ENCODE measurements around the gene KLHL13.
"Not testable (repeated sequence)": the region's sequence is repeated elsewhere in the genome, so short reads cannot be mapped to it uniquely, and the experiment has no call there.

Gene KLHL13

GRCh38 chrX:118066867-118067515, 49.6 kb downstream of the KLHL13 start:
- no peak for DNase-seq

DNA sequence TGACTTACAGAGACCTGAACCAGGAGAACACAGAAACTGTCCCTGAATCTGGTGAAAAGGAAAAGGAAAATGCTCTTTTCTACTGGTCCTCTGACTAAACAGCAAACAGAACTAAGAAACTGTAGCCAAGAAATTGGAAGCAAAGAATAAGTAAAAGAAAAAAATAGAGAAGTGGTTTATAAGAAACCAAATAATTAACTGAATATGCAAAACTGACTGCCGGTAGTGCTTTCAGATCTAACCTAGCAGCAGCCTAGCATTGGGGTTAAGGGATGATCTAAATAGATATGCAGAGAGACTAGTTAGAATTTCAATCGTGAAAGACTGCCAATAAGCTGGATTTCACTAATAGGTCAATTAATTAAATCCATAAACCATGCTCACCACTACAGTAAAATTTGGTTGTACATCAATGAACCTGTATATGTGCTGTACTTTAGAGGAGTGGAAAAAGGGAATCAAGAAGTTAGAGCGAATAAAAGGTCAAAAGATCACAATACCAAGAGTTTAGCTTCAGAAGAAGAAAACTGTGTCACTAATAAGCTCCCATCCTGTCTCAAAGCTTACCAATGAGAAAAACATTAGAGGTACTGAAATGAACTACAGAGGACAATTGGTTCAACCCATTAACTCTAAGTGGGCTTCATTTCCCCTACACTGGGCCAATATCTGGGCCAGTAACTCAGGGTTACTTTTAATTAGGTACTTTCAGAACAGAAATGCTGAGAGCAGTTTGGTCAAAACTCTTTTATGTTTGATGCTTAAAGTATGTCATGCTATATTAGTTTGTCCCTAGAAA, 53.6 kb downstream of the KLHL13 start:
- DNase-seq = no peak

DNA sequence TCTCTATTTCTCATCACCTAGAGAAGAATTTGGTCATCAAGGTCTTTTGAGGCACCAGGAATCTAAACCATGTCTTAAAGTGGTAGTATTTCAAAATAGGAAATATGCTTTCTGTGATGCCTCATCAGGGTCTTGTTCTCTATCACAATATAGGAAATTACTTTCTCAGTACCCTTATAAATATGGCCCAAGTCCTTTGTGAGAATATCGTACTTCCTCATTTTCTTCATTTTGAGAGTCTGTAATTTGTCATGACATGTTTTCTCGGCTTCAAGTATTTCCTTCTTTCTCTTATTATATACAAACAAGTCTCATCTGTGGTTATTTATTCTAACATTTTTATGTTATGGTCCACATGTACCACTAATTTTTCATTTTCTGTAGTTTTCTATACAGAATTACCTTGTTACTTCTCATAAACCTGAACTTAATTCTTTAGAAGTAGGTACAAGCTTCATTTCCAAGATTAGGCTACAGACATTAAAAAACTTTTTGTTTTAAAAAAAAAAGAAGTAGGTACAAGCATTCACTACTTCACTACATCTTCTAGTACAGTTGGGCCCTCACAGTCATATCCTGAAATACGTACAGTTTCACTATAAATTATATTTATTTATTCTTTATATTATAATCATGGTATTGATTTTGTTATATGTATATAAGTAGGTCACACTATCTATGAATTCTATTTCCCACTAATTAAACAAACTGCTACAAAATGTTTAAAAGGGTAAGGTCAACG, 54.4 kb downstream of the KLHL13 start:
- no peak for DNase-seq

DNA sequence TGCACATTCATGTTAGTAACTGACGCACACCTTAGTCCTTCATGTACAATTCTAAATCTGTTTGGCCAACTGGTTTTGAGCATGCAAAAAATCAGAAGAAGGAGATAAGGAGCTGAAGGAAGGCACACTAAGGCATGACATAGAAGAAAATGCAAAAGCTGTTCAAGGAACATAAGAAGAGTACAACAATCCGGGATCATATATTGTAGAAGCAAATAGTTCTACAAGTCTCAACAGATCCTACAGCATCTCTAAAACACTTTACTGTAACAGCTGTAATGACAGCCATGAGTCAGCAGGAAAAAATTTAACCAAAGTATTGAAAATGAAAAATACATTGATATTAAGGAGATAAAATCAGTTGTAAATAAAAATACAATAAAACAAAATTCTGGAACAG, 57.7 kb downstream of the KLHL13 start:
- no peak for DNase-seq

DNA sequence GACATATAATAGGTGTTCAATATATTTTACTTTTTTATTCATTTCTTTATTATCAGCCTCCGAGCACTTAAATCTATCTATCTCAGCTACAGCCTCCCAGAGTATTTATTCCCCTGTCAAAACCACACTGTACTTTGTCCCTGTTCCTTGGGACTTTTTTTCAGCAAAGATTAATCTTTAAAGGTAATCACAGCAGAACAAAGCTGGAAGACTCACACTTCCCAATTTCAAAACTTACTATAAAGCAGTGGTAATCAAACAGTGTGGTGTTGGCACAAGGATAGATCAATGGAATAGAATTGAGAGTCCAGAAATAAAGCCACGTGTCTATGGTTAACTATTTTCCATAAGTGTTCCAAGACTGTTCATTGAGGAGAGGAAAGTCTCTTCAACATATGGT, 59.7 kb downstream of the KLHL13 start:
- no peak for DNase-seq

GRCh38 chrX:118049713-118050112, 66.9 kb downstream of the KLHL13 start:
- no peak for DNase-seq

- DNase-seq = no peak
Observed at GRCh38 chrX:118047446-118048186, 69.0 kb downstream of the KLHL13 start.

GRCh38 chrX:118039591-118039990, 77.0 kb downstream of the KLHL13 start:
- DNase-seq = no peak

- no peak for DNase-seq
Observed at GRCh38 chrX:118038614-118039365, 77.8 kb downstream of the KLHL13 start.

- DNase-seq = no peak
Observed at GRCh38 chrX:118026631-118027030, 90.0 kb downstream of the KLHL13 start.

DNA sequence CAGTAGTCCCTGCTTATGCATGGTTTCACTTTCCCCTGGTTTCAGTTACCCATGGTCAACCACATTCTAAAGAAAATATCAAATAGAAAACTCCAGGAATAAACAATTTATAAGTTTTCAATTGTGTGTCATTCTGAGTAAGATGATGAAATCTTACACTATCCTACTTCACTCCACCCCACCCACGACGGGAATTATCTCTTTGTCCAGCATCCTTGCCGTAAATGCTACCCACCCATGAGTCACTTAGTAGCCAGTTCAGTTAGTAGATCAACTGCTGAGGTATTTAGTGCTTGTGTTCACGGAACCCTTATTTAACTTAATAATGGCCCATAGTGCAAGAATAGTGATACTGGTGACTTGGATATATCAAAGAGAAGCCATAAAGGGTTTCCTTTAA, 91.4 kb downstream of the KLHL13 start:
- DNase-seq = no peak

DNA sequence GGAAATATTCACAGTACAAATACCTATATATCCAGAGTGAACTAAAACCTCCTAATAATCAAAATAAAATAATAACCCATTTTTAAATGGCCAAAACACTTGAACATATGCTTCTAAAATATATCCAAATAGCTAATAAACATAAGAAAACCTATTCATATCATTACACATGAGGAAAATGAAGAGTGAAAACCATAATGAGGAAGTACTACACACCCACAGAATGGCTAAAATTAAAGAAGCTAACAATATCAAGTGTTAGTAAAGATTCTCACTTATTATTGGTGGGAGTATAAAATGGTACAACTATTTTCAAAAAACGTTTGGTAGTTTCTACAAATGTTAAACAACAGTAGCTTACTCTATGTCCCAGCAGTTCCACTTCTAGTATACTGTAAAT, 92.1 kb downstream of the KLHL13 start:
- DNase-seq = no peak

DNA sequence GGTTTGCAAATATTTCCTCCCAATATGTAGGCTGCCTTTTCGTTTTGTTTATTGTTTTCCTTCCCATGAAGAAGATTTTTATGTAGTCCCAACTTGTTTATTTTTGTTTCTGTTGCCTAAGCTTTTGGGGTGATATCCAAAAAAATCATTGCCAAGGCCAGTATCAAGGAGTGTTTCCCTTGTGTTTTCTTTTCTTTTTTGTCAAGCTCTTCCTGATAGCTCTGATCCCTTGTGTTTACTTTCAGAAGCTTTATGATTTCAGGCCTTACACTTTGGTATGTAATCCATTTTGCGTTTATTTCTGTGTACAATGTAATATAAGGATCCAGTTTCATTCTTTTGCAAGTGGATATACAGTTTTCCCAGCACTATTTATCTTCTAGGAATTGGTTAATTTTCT, 93.9 kb downstream of the KLHL13 start:
- DNase-seq = no peak

DNA sequence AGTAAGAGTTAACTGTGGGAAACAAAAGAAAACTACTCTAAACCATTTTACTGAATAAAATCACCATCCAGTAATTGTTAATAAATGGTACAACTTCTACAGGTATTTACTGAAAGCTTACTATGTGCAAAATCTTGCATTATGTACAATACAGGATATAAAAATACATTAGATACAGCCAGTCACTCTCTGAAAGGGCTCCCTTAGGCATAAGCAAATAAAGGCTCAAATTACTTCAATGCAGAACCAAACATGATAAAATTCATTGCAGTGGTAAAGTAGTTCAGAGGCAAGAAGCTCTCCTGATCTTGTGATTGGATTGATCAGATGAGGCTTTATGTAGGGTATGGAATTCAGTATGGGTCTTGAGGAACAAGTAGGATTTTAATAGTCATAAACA, 100.2 kb downstream of the KLHL13 start:
- no peak for DNase-seq

GRCh38 chrX:118002417-118002816, 114.2 kb downstream of the KLHL13 start:
- not testable (repeated sequence) for DNase-seq

DNA sequence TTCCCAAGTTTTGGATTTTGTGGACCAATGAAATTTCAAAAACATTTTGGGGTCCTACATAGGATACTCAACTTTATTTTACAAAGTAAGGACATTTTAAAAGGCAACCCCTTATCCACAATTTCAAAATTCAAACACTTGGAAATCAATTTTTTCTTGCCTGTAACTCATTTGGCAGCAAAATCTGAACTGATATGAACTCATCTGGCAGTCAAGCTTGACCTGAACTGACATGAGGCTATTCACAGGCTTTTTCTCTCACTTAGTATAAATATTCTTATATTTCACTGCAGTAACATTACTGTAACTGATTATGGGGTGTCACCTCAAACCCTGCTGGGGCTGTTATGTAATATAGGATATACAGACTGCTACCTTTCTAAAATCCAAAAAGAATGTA, 116.1 kb downstream of the KLHL13 start:
- DNase-seq = no peak

GRCh38 chrX:117998171-117998570, 118.4 kb downstream of the KLHL13 start:
- no peak for DNase-seq

DNA sequence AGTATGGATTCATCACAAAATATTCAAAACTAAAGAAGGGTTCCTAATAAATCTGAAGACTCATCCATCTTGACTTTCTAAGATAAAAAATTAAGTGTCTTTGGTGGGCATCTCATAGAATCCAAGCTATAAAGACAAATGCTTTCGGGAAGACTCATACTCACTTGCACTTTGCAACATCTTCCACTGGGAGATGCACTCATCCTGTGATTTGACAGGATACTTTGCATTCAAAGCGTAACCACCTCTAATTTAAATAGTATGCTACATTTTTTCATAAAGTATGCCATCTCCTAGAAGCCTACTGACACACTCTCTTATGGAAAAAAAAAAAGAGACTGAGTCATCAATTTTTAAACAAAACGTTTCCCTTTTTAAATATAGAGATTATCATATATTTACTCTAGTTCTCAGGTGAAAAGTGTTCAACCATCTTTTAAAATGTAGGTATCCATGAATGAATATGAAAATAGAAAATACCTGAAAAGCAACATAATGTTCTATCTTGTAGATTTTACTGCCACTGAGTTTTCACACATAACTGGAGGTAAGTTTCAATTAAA, 119.6 kb downstream of the KLHL13 start:
- DNase-seq = no peak

- no peak for DNase-seq
Observed at GRCh38 chrX:117996408-117996807, 120.2 kb downstream of the KLHL13 start.

GRCh38 chrX:117995378-117995777, 121.2 kb downstream of the KLHL13 start:
- no peak for DNase-seq

GRCh38 chrX:117992192-117992723, 124.4 kb downstream of the KLHL13 start:
- no peak for DNase-seq

DNA sequence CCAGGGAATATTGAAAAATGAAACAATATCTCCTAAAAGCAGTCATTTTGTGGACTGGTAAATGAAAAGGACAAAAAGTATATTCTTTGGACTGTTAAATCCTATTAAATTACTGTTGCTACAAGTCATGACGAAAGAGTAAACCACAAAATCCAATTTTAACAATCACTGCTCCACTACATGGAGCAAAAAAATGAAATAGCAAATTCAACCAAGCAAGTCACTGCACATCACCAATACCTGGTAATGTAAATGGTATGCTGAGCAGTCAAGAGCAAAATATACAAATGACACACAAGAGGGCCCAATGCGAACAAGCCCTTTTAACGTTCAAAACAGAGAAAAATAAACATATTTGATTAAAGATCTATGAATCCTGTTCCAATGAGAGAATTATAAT, 126.2 kb downstream of the KLHL13 start:
- no peak for DNase-seq
